Stomach (tissue), 4 donors: Measurements from ENCODE around the gene CHD6.

Experiments
- EP300 ChIP-seq: sonication (generic); formaldehyde crosslinking; IDR thresholded peaks from one replicate; pipeline ENCODE4 v1.6.1; 2017; ENCODE audit warnings: antibody characterized with exemption
- POLR2A ChIP-seq, 4 donors: fragments of 450-650 bp; IDR thresholded peaks; one replicate each; pipeline ENCODE4 v1.6.1; 2016; ENCODE audit warnings: antibody characterized with exemption in 4 of 4, control low read depth in 2 of 4, mild to moderate bottlenecking in 1 of 4, moderate library complexity in 1 of 4
- POLR2AphosphoS5 ChIP-seq, 3 donors: sonication (generic); formaldehyde crosslinking; IDR thresholded peaks; one replicate each; pipeline ENCODE4 v1.6.1; 2016; ENCODE audit warnings: antibody characterized with exemption in 3 of 3
- TF ChIP-seq, protein P1 (sequence below), 7 experiments: fragments of 450-650 bp in 4 of 7; fragments of 200-600 bp in 3 of 7; sonication (generic) in 3 of 7; IDR thresholded peaks; one replicate each; pipeline ENCODE4 v1.5.1; 2016 to 2019; ENCODE audit warnings: antibody characterized with exemption in 7 of 7, control low read depth in 2 of 7, mild to moderate bottlenecking in 1 of 7

DNA sequence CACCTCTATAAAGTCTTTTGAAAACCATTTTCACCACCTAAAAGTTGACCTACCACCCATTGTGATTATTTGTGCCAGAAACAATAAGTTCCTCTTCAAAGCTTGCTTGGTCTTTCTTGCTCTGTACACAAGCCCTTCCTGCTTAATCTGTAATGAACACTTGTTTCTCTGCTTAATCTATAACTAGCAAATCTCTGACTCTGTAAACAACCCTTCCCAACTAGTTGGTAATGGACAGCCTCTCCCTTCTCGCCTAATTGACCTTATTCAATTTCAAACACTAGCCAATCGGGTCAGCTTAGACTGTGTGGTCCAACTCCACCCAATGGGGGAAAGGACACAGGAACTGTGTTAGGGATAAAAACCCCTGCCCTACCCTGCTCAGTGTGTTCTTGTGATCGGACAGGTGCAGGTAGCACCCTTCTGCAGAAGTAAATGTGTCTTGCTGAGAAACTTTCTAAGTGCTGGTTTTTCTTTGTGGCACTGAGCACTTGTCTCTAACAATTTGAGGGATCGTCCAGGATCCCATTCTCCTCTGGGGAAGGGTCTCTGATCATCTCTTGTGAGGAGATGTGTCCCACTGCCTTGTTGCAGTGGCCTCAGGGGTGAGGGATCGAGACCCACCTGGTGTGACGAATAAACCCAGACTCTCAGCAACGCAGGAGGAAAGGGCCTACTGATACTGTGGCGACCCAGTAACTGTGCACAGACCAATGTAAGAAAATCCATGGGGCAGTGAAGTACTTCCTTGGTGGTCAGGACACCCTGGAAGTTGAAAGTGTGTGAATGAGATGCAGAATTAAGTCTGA is 23.5 kb downstream of the CHD6 start:
- TF ChIP-seq, protein P1, sequence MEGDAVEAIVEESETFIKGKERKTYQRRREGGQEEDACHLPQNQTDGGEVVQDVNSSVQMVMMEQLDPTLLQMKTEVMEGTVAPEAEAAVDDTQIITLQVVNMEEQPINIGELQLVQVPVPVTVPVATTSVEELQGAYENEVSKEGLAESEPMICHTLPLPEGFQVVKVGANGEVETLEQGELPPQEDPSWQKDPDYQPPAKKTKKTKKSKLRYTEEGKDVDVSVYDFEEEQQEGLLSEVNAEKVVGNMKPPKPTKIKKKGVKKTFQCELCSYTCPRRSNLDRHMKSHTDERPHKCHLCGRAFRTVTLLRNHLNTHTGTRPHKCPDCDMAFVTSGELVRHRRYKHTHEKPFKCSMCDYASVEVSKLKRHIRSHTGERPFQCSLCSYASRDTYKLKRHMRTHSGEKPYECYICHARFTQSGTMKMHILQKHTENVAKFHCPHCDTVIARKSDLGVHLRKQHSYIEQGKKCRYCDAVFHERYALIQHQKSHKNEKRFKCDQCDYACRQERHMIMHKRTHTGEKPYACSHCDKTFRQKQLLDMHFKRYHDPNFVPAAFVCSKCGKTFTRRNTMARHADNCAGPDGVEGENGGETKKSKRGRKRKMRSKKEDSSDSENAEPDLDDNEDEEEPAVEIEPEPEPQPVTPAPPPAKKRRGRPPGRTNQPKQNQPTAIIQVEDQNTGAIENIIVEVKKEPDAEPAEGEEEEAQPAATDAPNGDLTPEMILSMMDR (IDR thresholded peaks at IDR 0.05): no peak
- no peak for TF ChIP-seq POLR2AphosphoS5 (IDR thresholded peaks at IDR 0.05)
- TF ChIP-seq POLR2A (IDR thresholded peaks at IDR 0.05): no peak
- no peak for TF ChIP-seq EP300
